Subcutaneous abdominal adipose tissue (tissue), 5 donors: ENCODE data around the gene NOS1.
"Not testable (repeated sequence)": the region's sequence is repeated elsewhere in the genome, so short reads cannot be mapped to it uniquely, and the experiment has no call there.

Experiments
- H3K27ac ChIP-seq: one replicate; pipeline ENCODE4 v1.7.0; 2013; ENCODE audit warnings: low read depth, mild to moderate bottlenecking, inconsistent platforms, low read length, moderate library complexity
- H3K27me3 ChIP-seq, 5 donors: one replicate each; pipeline ENCODE4 v1.7.0; 2013; ENCODE audit warnings: low read length in 5 of 5, inconsistent platforms in 1 of 5; ENCODE audit not compliant: control insufficient read depth in 5 of 5, insufficient read depth in 4 of 5
- H3K36me3 ChIP-seq, 5 donors: one replicate each; pipeline ENCODE4 v1.7.0; 2013; ENCODE audit warnings: low read length in 5 of 5; ENCODE audit not compliant: control insufficient read depth in 5 of 5, insufficient read depth in 5 of 5
- H3K4me1 ChIP-seq, 5 donors: one replicate each; pipeline ENCODE4 v1.7.0; 2013; ENCODE audit warnings: low read length in 5 of 5, mild to moderate bottlenecking in 3 of 5, moderate library complexity in 1 of 5; ENCODE audit not compliant: control insufficient read depth in 5 of 5, insufficient read depth in 5 of 5
- H3K4me3 ChIP-seq, 5 donors: one replicate each; pipeline ENCODE4 v1.7.0; 2013; ENCODE audit warnings: low read length in 5 of 5, low read depth in 1 of 5
- H3K9ac ChIP-seq, 5 donors: one replicate each; pipeline ENCODE4 v1.7.0; 2013; ENCODE audit warnings: low read length in 5 of 5, mild to moderate bottlenecking in 4 of 5, moderate library complexity in 3 of 5
- H3K9me3 ChIP-seq, 5 donors: one replicate each; pipeline ENCODE4 v1.7.0; 2013; ENCODE audit warnings: low read length in 5 of 5; ENCODE audit not compliant: control insufficient read depth in 5 of 5
- donor health status: healthy.
- donor health status: healthy.
- donor health status: healthy.
- donor health status: healthy.
- donor health status: healthy.

NOS1 gene

DNA sequence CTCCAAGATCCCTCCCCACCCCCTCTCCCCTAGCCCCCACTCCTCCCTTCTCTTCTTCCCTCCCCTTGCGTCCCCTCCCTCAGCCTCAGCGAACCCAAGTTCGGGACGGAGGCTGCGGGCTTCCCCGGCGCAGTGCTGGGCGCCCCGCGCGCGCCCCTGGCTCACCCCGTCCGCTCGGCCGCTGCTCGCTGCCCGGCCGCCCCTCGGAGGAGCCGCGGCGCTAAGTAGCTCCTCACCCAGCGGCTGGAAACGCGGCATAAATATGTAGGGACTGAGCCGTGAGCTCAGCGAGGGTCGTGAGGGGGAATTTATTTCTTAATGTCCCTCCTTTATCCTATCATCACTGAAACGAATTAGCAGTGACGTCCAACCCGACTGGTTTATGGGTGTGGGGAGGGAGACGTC, at the start of gene NOS1:
Gene NOS1, minus strand, starts transcription at position 280 of the 405 bp plus-strand sequence. CDS start 30,557 bp downstream, outside the sequence.
- H3K27me3 ChIP-seq = peaks cover 45 to 66% (median 61%) of the 10 kb centered on the region in 5 donors
- H3K9me3 ChIP-seq = no peaks in the 10 kb centered on the region
- no peak within 1 kb of the TSS for H3K27ac ChIP-seq
- H3K4me1 ChIP-seq = no peaks in the 10 kb centered on the region
- H3K9ac ChIP-seq = no peak within 1 kb of the TSS
- H3K4me3 ChIP-seq = no peak within 1 kb of the TSS
- H3K36me3 ChIP-seq = no peaks in the 10 kb centered on the region

DNA sequence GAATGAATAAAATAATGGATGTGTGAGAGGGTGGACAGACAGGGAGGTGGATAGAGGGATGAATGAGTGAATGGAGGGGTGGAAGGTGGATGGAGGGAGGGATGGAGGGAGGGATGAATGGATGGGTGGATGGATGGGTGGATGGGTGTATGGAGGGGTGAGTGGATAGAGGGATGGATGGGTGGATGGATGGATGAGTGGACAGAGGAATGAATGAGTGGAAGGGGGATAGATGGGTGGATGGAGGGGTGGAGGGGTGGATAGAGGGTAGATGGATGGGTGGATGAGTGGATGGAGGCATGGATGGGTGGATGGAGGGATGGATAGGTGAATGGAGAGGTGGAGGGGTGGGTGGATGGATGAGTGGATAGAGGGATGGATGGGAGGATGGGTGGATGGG, 47.9 kb upstream of the NOS1 start:
- H3K27ac ChIP-seq = no peak overlapping the region
- peaks cover 0 to 2% (median 1%) of the 10 kb centered on the region in 5 donors for H3K9me3 ChIP-seq
- peaks cover 0 to 10% (median 4%) of the 10 kb centered on the region in 5 donors for H3K4me1 ChIP-seq
- no peak overlapping the region for H3K4me3 ChIP-seq
- H3K9ac ChIP-seq = no peak overlapping the region
- peaks cover 0 to 5% (median 0%) of the 10 kb centered on the region in 5 donors for H3K27me3 ChIP-seq
- no peaks in the 10 kb centered on the region for H3K36me3 ChIP-seq

DNA sequence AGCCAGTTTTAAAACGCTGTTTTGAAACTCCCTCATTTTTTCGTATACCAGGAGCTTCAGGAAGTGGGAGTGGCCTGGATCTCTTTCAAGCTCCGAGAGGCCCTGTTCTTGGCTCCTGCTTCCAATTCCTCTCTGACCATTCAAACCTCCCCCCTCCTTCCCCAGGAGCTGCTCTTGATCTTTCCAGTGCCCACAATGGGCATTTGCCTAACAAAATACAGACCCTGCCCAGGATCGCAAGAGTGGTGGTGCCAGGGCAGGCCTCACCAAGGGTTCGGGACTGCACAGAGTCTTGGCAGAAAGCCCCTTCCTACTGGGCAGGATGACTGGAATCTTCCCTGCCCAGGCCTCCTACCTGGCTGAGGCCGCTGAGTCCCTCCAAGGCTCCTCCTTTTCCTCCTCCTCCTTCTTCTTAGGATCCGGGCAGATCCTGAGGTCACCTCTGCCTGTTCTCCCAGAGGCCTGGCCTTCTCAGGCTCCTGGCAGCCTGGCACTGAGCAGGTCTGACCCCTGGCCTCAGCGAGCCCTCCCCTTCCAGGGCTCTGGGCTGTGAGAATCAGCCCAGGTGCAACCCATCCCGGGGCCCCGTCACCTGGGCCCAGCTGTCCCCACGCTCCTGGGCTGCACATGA, 46.9 kb upstream of the NOS1 start:
- H3K4me3 ChIP-seq = no peak overlapping the region
- H3K36me3 ChIP-seq = no peaks in the 10 kb centered on the region
- H3K27me3 ChIP-seq = peaks cover 0 to 5% (median 0%) of the 10 kb centered on the region in 5 donors
- peaks cover 0 to 10% (median 4%) of the 10 kb centered on the region in 5 donors for H3K4me1 ChIP-seq
- no peak overlapping the region for H3K9ac ChIP-seq
- no peak overlapping the region for H3K27ac ChIP-seq
- H3K9me3 ChIP-seq = peaks cover 9 to 11% (median 10%) of the 10 kb centered on the region in 5 donors

DNA sequence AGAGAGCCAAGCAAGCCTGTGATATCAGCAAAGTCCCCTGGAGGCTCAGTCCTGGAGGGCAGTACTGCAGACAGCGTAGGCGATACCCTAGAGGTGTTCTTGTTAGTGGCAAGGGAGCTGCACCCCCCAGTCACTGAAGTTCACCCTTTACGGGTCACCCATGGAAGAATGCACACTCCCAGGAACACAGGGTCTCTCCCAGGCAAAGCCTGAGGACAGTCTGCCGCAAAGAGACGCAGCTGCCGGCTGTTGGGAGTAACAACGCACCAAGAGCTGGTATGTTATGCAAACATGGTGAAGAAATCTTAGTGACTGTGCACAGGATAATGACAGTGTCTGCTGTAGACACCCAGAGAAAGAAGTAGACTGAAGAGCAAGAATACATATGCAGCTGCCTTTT, 43.5 kb upstream of the NOS1 start:
- no peak overlapping the region for H3K27ac ChIP-seq
- peaks cover 9 to 12% (median 10%) of the 10 kb centered on the region in 5 donors for H3K9me3 ChIP-seq
- no peak overlapping the region for H3K9ac ChIP-seq
- H3K27me3 ChIP-seq = peaks cover 0 to 5% (median 0%) of the 10 kb centered on the region in 5 donors
- H3K4me1 ChIP-seq = peaks cover 0 to 6% (median 4%) of the 10 kb centered on the region in 5 donors
- no peak overlapping the region for H3K4me3 ChIP-seq
- no peaks in the 10 kb centered on the region for H3K36me3 ChIP-seq

DNA sequence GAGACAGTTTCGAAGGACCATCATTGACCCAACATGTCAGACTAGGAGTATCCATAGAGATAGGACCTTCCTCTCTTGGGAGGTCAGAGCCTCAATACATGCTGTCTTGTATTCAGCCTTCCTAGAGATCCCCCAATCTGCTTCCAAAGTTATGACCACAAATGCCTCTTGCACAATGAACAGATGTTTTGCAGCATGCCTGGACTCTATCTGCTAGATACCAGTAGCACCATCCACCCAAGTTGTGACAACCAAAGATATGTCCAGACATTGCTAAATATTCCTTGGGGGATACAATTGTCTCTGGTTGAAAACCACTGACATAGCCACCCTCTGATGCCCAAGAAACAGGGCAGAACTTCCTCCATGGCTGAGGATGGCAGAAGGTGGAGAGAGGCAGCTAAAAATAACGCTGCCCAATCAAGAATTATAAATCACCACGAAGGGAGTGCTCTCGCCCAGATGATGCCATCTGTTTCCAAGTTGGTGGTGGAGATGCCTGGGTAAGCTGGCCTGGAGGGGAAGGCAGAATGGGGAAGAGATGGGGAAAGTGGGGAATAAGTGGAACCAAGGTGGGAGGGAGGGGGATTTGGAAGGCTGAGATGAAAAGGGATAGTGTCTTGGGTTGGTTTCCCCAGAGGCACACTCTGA, 42.9 kb upstream of the NOS1 start:
- peaks cover 0 to 5% (median 0%) of the 10 kb centered on the region in 5 donors for H3K27me3 ChIP-seq

DNA sequence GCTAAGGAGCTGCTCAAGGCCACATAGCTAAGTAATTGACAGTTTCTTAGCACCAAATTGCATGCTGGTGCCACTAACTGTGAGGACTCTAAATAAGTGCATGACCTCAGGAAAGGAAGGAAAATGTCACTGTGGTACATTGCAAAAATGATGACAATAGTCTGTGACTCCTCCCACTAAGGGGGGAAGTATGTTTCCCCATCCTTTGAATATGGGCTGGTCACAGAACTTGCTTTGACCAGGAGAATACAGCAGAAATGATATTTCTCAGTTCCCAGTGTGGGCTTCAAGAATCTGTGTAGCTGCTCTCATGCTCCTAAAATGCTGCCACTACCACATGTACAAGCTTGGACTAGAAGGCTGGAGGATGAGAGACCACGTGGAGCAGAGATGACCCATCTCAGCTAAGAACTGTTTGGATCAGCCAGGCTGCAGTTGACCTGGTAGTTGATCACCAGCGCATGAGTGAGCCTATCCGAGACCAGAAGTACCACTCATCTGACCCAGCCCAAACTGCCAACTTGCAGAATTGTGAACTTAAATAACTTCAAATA, 42.2 kb upstream of the NOS1 start:
- Histone ChIP-seq H3K36me3 (no peaks in the 10 kb centered on the region), H3K4me1 (peaks cover 0 to 6% (median 4%) of the 10 kb centered on the region in 5 donors), H3K4me3 (no peak overlapping the region), H3K27me3 (peaks cover 0 to 5% (median 0%) of the 10 kb centered on the region in 5 donors), H3K9me3 (peaks cover 9 to 12% (median 10%) of the 10 kb centered on the region in 5 donors), H3K27ac (no peak overlapping the region), H3K9ac (no peak overlapping the region)

More for the DNA sequence above, 42.9 kb upstream of the NOS1 start:
- H3K4me3 ChIP-seq = no peak overlapping the region
- H3K36me3 ChIP-seq = no peaks in the 10 kb centered on the region
- peaks cover 9 to 12% (median 10%) of the 10 kb centered on the region in 5 donors for H3K9me3 ChIP-seq
- H3K9ac ChIP-seq = no peak overlapping the region
- no peak overlapping the region for H3K27ac ChIP-seq
- peaks cover 0 to 6% (median 4%) of the 10 kb centered on the region in 5 donors for H3K4me1 ChIP-seq

DNA sequence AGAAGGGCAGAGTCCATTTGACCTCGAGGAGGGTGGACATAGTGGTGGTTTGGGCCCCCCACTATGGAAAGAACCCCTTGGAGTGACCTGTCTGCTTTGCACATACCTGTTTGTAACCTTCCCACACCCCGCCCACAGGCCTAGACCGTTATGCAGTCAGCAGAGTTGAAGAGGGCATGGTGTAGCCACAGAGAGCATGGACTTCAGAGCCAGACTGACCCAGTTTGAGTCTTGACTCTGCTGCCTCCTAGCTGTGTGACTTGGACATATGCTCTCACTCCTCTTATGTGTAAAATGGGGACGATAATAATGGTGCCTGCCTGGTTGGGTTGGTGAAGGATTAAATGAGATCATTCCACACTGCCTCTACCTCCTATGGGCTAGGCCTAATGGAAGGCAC, 40.9 kb upstream of the NOS1 start:
- Histone ChIP-seq H3K4me1 (no peaks in the 10 kb centered on the region), H3K27me3 (peaks cover 0 to 5% (median 0%) of the 10 kb centered on the region in 5 donors)

DNA sequence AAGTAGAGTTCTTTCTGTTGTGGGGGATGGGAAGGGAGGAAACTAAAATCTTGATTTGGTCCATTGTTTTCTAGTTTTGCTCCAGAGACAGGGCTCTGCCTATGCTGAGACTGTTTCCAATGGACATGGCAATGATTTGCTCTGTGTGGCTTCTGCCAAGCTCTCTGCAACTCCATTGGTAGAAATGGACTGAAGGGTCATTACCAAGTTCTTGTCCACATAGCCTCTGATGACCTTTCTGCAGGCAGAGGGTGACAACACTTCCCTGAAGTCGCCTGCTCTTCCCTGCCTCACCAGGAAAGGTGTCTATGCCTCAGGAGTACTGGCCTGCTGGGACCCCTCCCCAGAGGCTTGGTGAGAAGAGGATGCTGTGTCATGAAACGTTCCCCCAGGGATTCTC, 39.5 kb upstream of the NOS1 start:
- Histone ChIP-seq H3K4me1 (no peaks in the 10 kb centered on the region), H3K4me3 (no peak overlapping the region), H3K27me3 (peaks cover 0 to 3% (median 0%) of the 10 kb centered on the region in 5 donors), H3K9ac (no peak overlapping the region), H3K9me3 (peaks cover 9 to 22% (median 13%) of the 10 kb centered on the region in 5 donors), H3K27ac (no peak overlapping the region), H3K36me3 (no peaks in the 10 kb centered on the region)

More for the DNA sequence above, 40.9 kb upstream of the NOS1 start:
- Histone ChIP-seq H3K36me3 (no peaks in the 10 kb centered on the region), H3K9me3 (peaks cover 9 to 13% (median 10%) of the 10 kb centered on the region in 5 donors), H3K4me3 (no peak overlapping the region), H3K27ac (no peak overlapping the region), H3K9ac (no peak overlapping the region)

DNA sequence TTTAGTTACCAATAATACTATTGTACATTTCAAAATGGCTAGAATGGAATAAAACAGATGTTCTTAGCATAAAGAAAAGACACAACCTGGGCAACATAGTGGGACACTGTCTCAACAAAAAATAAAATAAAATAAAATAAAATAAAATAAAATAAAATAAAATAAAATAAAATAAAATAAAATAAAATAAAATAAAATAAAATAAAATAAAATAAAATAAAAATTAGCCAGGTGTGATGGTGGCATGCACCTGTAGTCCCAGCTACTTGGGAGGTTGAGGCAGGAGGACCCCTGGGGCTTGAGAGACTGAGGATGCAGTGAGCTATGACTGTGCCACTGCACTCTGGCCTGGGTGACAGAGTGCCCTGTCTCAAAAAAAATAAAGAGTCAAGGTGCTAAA, 37.1 kb upstream of the NOS1 start:
- not testable (repeated sequence) for H3K9ac ChIP-seq

DNA sequence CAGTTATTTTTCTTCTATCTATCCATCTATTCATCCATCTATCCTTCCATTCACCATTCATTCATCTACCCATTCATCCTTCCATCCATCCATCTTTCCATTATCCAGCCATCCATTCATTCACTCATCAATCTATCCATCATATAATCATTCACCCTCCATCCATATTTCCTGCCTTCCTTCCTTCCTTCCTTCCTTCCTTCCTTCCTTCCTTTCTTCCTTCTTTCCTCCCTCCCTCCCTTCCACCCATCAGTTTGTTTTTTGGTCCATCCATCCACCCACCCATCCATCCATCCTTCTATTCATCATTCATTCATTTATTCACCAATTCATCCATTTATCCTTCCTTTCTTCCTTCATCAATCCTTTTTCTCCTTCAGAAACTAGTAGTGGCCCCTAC, 34.3 kb upstream of the NOS1 start:
- Histone ChIP-seq H3K9ac (no peak overlapping the region), H3K4me3 (no peak overlapping the region), H3K4me1 (no peaks in the 10 kb centered on the region), H3K27me3 (peaks cover 0 to 4% (median 0%) of the 10 kb centered on the region in 5 donors), H3K9me3 (peaks cover 0 to 9% (median 3%) of the 10 kb centered on the region in 5 donors), H3K36me3 (no peaks in the 10 kb centered on the region), H3K27ac (no peak overlapping the region)

More for the DNA sequence above, 37.1 kb upstream of the NOS1 start:
- not testable (repeated sequence) for H3K4me3 ChIP-seq, H3K4me1 ChIP-seq, H3K27ac ChIP-seq, H3K36me3 ChIP-seq, H3K27me3 ChIP-seq
- peaks cover 0 to 12% (median 5%) of the 10 kb centered on the region in 5 donors for H3K9me3 ChIP-seq
